ENCODE data around the gene PHLPP1.

- TF ChIP-seq, protein P1, sequence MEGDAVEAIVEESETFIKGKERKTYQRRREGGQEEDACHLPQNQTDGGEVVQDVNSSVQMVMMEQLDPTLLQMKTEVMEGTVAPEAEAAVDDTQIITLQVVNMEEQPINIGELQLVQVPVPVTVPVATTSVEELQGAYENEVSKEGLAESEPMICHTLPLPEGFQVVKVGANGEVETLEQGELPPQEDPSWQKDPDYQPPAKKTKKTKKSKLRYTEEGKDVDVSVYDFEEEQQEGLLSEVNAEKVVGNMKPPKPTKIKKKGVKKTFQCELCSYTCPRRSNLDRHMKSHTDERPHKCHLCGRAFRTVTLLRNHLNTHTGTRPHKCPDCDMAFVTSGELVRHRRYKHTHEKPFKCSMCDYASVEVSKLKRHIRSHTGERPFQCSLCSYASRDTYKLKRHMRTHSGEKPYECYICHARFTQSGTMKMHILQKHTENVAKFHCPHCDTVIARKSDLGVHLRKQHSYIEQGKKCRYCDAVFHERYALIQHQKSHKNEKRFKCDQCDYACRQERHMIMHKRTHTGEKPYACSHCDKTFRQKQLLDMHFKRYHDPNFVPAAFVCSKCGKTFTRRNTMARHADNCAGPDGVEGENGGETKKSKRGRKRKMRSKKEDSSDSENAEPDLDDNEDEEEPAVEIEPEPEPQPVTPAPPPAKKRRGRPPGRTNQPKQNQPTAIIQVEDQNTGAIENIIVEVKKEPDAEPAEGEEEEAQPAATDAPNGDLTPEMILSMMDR (IDR thresholded peaks at IDR 0.05), result no peak
- TF ChIP-seq POLR2AphosphoS5 (IDR thresholded peaks at IDR 0.05) (no peak), POLR2A (IDR thresholded peaks at IDR 0.05) (no peak), EP300 (IDR thresholded peaks at IDR 0.05) (no peak)
These were observed 271.1 kb downstream of the PHLPP1 start for GRCh38 chr18:62986490-62986889.

Measured in stomach (tissue), 4 donors.